HG02884 (cell line): ENCODE measurements around the gene NKAIN2.
"Not testable (repeated sequence)": the region's sequence is repeated elsewhere in the genome, so short reads cannot be mapped to it uniquely, and the experiment has no call there.

Experiments used
- ATAC-seq: cut with Tn5 transposase; IDR thresholded peaks from one replicate; pipeline ENCODE4 v1.9.1; 2021; ENCODE audit warnings: mild to moderate bottlenecking, moderate library complexity; ENCODE audit not compliant: unreplicated experiment

The NKAIN2 gene

DNA sequence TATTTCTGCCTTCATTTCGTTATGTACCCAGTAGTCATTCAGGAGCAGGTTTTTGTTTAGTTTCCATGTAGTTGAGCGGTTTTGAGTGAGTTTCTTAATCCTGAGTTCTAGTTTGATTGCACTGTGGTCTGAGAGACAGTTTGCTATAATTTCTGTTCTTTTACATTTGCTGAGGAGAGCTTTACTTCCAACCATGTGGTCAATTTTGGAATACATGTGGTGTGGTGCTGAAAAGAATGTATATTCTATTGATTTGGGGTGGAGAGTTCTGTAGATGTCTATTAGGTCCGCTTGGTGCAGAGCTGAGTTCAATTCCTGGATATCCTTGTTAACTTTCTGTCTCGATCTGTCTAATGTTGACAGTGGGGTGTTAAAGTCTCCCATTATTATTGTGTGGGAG, 606.8 kb downstream of the NKAIN2 start:
- not testable (repeated sequence) for ATAC-seq

DNA sequence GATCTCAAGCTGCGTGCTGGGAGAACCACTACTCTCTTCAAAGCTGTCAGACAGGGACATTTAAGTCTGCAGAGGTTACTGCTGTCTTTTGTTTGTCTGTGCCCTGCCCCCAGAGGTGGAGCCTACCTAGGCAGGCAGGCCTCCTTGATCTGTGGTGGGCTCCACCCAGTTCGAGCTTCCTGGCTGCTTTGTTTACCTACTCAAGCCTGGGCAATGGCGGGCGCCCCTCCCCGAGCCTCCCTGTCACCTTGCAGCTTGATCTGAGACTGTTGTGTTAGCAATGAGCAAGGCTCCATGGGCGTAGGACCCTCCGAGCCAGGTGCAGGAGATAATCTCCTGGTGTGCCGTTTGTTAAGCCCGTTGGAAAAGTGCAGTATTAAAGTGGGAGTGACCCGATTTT, 609.0 kb downstream of the NKAIN2 start:
- ATAC-seq = not testable (repeated sequence)

DNA sequence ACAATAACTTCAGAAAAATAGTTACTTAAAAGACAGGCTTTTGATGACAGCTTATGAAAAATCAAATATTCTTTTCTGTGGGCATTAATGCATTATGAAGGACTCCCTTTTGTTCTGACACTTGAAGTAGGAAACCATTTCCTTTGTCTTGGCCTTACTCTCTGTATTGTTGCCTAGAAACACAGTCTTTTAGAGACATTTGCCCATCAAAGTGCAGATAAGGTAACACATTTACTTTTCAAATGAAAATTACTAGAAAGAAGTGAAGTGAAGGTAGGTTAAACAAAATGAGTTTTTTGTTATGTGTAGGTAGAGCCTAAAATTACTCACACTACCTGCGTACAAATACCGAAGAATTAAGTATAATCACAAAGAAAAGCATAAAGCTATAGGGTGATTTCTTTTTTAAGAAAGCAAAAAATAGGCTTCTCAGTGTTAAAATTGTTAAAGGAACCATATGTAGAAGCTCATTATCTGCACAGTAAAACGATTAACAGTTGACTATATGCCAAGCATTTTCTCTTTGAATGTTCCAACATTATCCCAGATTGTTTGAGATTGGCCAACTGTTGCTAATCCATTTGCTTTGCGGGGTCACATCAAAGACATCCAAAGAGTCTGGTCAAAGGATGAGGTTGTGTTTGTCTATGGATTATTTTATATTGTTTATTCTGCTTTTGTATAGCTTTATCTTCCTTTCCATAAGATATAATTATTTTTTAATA, 616.6 kb downstream of the NKAIN2 start:
- no peak for ATAC-seq

DNA sequence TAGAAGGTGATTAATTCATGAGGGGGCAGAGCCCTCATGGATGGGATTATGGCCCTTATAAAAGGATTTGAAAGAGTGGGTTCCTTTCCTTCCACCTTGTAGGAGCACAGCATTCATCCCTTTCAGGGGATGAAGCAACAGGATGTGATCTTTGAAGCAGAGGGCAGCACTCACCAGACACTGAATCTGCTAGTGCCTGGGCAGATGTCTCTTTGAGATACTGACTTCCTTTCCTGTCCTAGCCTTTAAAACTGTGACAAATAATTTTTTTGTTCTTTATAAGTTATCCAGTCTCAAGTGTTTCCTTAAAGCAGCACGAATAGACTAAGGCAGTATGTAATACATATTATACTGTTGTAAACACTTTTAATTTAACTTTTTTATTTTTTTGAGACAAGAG, 620.0 kb downstream of the NKAIN2 start:
- no peak for ATAC-seq

DNA sequence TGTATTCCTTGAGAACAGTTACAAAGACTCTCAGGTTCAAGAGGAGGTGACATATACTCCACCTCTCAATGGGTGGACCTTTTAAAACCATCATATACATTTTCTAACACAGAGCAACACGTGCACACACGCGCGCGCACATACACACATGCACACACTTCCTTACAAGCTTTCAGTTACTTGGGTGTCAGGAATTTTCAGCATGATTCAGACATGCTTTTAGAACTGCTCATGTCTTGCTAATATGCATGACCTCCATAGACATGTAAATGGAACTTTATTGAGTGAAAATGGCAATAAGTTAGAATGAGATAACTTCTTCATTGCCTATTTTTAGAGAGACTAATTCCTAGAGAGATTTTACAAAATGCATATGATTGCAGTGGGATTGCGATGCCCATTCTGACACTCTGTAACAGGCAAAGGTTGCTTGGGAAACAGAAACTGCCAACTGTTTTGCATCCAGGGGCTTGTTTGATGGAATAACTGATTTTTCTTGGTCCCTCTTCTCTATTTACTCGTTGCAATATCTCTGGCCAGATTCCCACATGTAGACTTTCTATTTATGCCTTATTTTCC, 627.2 kb downstream of the NKAIN2 start:
- no peak for ATAC-seq

DNA sequence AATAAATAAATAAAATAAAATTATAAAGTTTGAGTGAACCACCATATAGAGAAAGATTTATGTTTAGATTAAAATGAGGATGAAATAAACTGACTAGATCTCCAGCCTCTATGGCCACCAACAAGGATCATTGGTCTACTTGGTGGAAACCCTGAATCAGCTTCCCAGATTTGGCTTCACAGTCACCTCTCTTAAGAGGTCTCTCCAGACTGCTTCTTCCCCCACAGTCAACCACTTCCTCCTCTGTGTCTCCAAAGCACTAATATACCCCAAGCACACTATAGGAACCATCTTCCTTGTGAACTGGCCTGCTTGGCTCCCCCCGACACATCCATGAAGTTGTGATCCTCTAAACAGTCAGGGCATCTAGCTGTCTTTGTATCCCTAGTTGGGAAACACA, 629.0 kb downstream of the NKAIN2 start:
- no peak for ATAC-seq

DNA sequence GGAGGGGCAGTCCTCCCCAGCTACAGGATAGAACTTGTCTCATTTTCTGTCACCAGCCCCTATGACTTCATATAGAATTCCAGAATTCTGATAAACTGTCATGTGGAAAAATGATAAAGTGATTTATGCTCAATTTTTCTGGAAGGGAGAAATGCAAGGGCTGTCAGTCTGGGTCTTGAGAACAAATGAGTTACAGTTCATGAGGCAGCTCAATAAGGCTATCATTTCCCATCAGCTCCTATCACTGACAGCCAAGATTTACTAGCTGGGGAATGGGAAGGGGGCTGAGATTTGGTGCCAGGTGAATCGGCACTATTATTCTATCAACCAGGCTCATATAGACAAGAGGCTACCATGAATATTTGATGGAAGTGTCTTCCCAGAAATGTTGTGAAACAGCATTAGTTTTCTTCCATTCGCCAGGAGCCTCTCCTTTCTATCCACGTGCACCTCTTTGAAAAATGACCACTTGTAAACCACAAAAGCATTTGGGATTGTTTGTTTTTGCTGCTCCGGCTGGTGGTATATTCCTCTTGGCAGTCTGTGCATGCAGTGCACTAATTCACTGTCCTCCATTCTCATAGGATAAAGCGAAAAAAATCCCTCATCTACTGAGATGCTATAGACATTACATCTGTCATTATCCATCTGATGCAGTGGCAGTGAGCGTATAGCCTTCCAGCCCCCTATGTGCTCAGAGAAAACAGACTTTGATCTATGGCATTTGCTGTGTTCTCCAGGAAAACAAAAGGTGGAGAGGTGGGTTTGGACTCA, 629.9 kb downstream of the NKAIN2 start:
- no peak for ATAC-seq

DNA sequence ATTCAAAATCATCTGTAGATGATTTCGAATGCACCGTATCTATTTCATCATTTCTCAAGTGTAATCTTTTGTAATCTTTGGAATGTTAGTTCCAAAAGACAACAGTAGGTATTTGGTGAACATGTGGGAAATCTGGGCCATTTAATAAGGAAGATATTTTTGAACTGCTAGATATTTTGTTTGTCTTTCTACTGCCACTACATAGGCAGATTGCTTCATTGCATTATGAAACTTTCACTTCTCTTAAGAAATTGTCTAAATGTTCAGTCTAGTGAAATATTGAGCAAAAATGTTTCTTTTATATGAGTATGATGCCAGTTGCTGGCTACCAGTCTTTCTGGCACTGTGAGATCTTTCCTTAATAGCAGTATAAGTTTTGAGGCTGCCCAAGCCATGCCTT, 630.8 kb downstream of the NKAIN2 start:
- ATAC-seq = no peak

DNA sequence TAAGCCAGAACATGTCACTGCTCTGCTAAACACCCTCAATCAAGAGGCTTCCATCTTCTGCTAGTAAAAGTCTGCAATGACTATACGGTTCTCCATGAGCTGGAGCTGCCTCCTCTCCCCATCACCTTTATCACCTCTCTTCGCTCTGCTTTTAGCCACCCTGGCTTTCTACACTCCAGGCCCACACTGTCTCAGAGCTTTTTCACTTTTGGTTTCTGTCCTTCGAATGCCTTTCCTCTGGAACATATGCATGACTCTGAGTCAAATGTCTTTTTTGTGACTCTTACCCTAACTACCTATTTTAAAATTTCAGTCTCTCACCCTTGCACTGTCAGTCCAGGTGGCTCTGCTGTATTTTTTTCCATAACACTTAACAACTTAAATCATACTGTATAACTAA, 633.1 kb downstream of the NKAIN2 start:
- ATAC-seq = no peak

DNA sequence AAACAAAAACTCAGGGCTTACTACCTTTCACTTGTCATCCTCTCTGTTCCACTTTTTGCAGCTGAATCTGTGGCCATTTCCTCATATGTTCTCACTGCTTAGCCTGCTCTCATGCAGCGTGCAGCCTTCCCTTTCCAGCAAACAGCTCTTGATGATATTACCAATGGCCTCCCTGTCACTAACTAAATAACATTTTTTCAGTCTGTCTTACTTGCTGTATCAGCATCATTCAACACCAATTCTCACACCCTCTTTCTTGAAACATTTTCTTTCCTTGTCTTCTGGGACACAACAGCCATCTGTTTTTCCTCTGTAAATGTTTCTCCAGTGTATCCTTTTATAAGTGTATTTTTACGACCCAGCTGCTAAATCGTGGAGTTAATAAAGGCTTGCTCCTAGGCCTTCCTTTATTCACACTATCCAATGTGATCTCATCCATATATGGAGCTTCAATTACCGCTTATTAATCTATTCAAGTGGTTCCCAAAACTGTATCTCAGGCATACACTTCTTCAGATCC, 634.9 kb downstream of the NKAIN2 start:
- no peak for ATAC-seq

DNA sequence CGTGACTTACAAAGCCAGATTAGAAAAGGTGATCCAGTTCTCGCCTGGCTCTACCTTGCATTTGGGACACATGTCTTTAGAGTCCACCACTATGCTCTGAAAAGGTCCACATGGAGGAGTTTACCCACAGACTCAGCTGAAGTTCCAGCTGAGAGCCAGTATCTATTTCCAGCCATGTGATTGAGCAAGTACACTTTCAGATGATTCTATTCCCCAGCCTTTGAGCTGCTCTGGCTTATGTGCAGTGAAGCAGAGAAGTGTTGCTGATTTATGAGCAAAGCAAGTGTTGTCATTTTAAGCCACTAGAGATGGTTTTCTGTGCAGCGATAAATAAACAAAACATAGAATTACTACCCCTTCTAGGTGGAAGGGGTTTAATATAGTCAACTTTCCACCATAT, 637.8 kb downstream of the NKAIN2 start:
- no peak for ATAC-seq

DNA sequence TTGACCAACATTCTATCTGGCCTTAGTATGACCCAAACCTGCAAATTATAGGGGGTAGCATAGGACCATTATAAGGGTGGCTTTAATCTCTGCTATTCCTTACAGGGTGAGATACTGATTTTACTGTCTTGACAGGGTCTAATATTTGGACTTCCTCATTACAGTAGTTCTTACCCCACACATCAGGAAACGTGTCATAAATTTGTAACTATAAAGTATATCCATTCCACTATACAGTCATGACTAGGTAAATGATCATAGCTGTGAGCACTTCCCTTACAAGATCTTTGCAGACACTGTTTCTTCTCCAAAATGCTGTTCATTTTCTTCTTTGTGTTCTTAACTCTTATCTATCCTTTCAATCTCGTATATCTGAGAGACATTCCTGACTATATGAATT, 639.9 kb downstream of the NKAIN2 start:
- no peak for ATAC-seq

DNA sequence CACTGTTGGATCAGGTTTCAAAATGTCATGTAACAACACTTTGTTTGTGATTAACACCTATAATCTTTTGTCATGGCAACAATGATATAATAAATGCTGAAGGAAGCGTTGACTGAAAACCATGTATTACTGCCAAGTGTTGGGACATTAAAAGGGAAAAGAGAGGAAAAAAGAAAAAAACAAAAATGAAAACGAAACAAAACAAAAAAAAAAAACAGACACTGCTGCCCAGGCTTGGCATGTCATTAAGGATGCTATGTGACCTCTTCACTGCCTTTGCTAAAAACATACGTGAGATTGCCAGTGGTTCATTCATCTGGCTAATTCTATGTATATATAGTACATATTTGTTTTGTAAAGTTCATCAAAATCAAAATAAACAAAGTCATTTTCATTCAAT, 641.9 kb downstream of the NKAIN2 start:
- ATAC-seq = no peak

DNA sequence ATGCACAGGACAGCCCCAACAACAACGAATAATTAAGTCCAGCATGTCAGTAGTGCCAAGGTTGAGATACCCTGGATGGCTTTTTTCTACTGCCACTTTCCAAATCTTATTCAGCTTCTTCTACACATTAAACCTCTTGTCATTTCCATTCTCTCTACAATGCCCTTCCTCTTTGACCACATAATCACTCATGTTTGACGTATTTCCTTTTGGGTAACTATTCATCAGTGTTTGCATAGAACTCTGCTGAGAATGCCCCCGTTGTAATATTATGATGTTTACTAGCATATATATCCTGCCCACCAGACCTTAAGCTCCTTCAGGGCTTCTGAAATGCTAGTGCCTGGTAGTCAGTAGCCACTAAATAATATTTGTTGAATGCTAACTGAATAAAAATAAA, 643.3 kb downstream of the NKAIN2 start:
- ATAC-seq = no peak

DNA sequence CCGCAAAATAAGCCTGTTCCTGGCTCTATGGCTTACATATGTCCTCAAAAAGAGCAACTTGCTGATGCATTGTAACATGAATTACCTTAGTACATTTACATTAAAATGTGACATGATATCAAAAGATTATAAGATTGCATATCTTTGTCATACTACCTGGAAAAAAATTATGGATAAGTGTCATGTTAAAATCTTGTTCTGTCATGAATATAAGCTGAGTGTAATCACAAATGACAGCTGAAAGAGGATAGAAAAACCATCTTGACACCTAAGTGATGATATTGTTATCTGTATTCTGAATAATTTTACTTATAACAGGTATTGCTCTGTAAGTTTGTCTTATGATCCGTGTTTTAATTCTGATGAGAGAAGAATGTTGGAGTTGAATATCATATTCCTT, 655.6 kb downstream of the NKAIN2 start:
- no peak for ATAC-seq

DNA sequence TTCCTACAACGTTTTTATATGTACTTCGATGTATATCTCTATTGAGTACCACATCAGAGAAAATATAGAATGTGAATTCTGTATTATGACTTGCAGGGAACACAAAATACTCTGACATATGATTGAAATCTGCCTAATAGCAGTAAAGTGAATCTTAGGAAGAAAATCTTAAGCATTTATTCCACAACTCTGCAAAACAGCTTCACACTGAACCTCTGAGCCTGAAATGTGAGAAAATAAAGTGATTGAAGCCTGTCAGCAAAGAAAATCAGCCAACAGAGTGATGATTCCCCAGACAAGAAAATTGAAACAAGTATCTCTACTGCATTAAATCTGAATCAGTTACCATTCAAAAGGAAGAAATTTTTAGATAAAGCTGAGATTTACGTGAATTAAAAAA, 659.1 kb downstream of the NKAIN2 start:
- ATAC-seq = no peak

DNA sequence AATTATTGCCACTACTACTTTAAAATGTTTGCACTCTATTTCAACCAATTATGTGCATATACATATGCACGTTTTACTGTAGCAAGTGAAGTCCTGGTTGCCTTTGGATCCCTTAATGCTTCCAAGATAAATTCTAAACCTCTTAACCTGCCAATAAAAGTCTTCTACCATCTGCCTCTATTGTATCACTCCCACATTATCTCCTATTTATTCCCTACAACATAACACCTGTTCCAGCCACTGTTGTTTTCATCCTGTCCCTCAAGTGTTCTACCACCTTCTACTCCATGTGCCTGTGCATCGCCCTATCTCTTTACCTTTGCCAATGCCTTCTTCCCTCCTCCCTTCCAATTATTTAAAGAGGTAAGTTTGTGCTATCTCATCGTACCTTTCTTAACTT, 659.6 kb downstream of the NKAIN2 start:
- ATAC-seq = no peak

DNA sequence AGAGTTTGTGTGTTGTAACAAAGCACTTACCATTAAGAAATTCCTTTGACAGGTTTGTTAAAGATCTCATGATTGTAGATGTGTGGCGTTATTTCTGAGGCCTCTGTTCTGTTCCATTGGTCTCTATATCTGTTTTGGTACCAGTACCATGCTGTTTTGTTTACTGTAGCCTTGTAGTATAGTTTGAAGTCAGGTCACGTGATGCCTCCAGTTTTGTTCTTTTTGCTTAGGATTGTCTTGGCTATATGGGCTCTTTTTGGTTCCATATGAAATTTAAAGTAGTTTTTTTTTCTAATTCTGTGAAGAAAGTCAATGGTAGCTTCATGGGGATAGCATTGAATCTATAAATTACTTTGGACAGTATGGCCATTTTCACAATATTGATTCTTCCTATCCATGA, 660.9 kb downstream of the NKAIN2 start:
- ATAC-seq = not testable (repeated sequence)

DNA sequence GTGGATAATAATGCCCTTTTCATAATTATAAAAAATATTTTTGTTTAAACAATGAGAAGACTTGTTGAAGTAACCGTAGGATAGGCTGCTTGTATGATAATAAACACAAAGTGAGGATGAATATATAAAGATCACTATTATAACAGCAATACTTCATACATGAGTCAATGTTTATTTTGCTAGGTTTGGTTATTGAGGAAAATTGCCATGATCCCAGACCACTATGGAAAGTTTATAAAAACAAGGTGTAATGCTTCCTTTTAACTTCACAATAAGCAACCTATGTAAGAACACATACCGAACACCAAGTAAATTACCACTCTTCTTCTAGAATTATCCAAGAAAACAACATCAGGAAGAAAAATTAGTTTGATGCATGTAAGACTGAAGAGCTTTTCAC, 663.3 kb downstream of the NKAIN2 start:
- no peak for ATAC-seq

DNA sequence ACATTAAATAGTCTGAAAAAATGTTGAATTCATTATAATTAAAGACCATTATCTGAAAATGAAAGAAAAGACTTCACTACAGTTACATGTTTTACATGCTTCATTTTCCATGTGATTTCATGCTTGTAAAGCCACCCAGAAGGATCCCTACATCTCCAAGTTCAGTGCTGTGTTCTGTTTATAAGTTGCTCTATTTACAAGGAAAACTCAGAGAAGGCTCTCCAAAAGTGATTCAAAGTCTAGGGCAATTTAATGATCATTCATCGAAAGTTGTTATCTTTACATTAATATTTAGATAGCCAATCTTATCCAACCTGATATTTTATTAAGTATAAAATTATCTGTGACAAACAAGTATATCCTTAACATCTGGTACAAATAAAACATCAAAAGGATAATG, 663.7 kb downstream of the NKAIN2 start:
- no peak for ATAC-seq

DNA sequence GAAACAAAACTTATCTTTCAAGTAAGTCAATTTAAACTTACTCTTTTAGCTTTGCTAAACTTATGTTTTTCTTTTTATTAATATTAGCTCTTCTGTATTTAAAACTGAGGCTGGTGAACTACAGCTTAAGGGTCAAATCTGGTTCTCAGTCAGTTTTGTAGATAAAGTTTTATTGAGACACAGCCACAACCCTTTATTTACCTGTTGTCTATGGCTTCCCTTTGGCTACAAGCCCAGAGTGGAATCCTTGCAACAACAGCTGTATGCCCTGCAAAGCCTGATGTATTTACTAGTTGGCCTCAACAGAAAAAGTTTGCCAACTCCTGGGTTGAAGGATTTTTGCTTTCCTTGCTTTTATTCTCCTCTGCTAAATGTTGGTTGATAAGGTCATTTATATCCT, 667.1 kb downstream of the NKAIN2 start:
- no peak for ATAC-seq

DNA sequence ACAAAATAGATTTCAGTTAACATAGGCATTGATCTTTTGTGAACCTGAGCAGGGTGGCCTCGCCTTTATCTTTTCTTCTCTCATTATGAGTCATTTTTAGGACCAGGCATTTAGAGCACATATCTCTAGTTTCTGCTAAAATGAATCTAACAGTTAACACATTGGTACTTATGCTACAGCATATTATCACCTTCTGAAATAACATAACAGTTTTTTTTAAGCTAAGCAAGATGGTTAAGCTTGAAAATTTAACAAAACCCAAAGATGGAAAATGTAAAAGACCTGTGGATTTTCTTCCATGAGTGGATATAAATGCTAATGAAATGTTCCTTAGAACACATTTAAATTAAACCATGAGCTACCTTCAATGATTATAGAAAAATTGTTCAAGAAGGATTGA, 671.5 kb downstream of the NKAIN2 start:
- ATAC-seq = no peak
